ENCODE data around the gene POLR1H.
A peak's percentile ranks its signal among the peaks of the same experiment; 100 is the strongest.
"Not testable (repeated sequence)": the region's sequence is repeated elsewhere in the genome, so short reads cannot be mapped to it uniquely, and the experiment has no call there.

Gene POLR1H

GRCh38 chr6:30061092-30061857 lies at the start of gene POLR1H:
TSS of gene POLR1H (plus strand) at chr6:30061265. CDS start at chr6:30061525, 260 bp downstream.
- Histone ChIP-seq H3K4me3 (ENCODE audit: low read length) (peak within 1 kb of the TSS; percentile 85), H3K27me3 (ENCODE audit: control insufficient read depth, insufficient read depth, low read length) (no peaks in the 10 kb centered on the region), H3K36me3 (ENCODE audit: control insufficient read depth, insufficient read depth, low read length) (no peaks in the 10 kb centered on the region), H3K27ac (ENCODE audit: low read depth, low read length) (peak within 1 kb of the TSS; percentile 84), H3K9ac (ENCODE audit: low read length) (peak within 1 kb of the TSS; percentile 90), H3K4me1 (ENCODE audit: control insufficient read depth, insufficient read depth, low read length) (peaks cover 15% of the 10 kb centered on the region)

GRCh38 chr6:30013291-30013922 lies 47.7 kb upstream of the POLR1H start:
- H3K4me3 ChIP-seq (ENCODE audit: low read length) = no peak overlapping the region
- no peaks in the 10 kb centered on the region for H3K27me3 ChIP-seq (ENCODE audit: control insufficient read depth, insufficient read depth, low read length)
- no peaks in the 10 kb centered on the region for H3K36me3 ChIP-seq (ENCODE audit: control insufficient read depth, insufficient read depth, low read length)
- H3K4me1 ChIP-seq (ENCODE audit: control insufficient read depth, insufficient read depth, low read length) = no peaks in the 10 kb centered on the region
- H3K27ac ChIP-seq (ENCODE audit: low read depth, low read length) = no peak overlapping the region
- H3K9ac ChIP-seq (ENCODE audit: low read length) = no peak overlapping the region

GRCh38 chr6:30019819-30020218 lies 41.2 kb upstream of the POLR1H start:
- H3K4me3 ChIP-seq (ENCODE audit: low read length) = no peak overlapping the region
- no peak overlapping the region for H3K9ac ChIP-seq (ENCODE audit: low read length)
- no peaks in the 10 kb centered on the region for H3K4me1 ChIP-seq (ENCODE audit: control insufficient read depth, insufficient read depth, low read length)
- H3K27ac ChIP-seq (ENCODE audit: low read depth, low read length) = no peak overlapping the region
- H3K27me3 ChIP-seq (ENCODE audit: control insufficient read depth, insufficient read depth, low read length) = no peaks in the 10 kb centered on the region
- no peaks in the 10 kb centered on the region for H3K36me3 ChIP-seq (ENCODE audit: control insufficient read depth, insufficient read depth, low read length)

- Histone ChIP-seq H3K36me3 (ENCODE audit: control insufficient read depth, insufficient read depth, low read length) (no peaks in the 10 kb centered on the region), H3K27ac (ENCODE audit: low read depth, low read length) (no peak overlapping the region), H3K4me1 (ENCODE audit: control insufficient read depth, insufficient read depth, low read length) (no peaks in the 10 kb centered on the region), H3K9ac (ENCODE audit: low read length) (no peak overlapping the region), H3K27me3 (ENCODE audit: control insufficient read depth, insufficient read depth, low read length) (no peaks in the 10 kb centered on the region), H3K4me3 (ENCODE audit: low read length) (no peak overlapping the region)
Observed at GRCh38 chr6:30020626-30021025, 40.4 kb upstream of the POLR1H start.

GRCh38 chr6:30022189-30022588 lies 38.9 kb upstream of the POLR1H start:
- Histone ChIP-seq H3K4me1 (ENCODE audit: control insufficient read depth, insufficient read depth, low read length) (no peaks in the 10 kb centered on the region), H3K27me3 (ENCODE audit: control insufficient read depth, insufficient read depth, low read length) (no peaks in the 10 kb centered on the region), H3K36me3 (ENCODE audit: control insufficient read depth, insufficient read depth, low read length) (no peaks in the 10 kb centered on the region), H3K9ac (ENCODE audit: low read length) (no peak overlapping the region), H3K4me3 (ENCODE audit: low read length) (no peak overlapping the region), H3K27ac (ENCODE audit: low read depth, low read length) (no peak overlapping the region)

GRCh38 chr6:30022712-30023111 lies 38.4 kb upstream of the POLR1H start:
- not testable (repeated sequence) for H3K9ac ChIP-seq (ENCODE audit: low read length); H3K4me3 ChIP-seq (ENCODE audit: low read length); H3K36me3 ChIP-seq (ENCODE audit: control insufficient read depth, insufficient read depth, low read length); H3K27me3 ChIP-seq (ENCODE audit: control insufficient read depth, insufficient read depth, low read length); H3K4me1 ChIP-seq (ENCODE audit: control insufficient read depth, insufficient read depth, low read length); H3K27ac ChIP-seq (ENCODE audit: low read depth, low read length)

- H3K4me1 ChIP-seq (ENCODE audit: control insufficient read depth, insufficient read depth, low read length) = no peaks in the 10 kb centered on the region
- H3K36me3 ChIP-seq (ENCODE audit: control insufficient read depth, insufficient read depth, low read length) = no peaks in the 10 kb centered on the region
- H3K9ac ChIP-seq (ENCODE audit: low read length) = no peak overlapping the region
- no peak overlapping the region for H3K4me3 ChIP-seq (ENCODE audit: low read length)
- no peak overlapping the region for H3K27ac ChIP-seq (ENCODE audit: low read depth, low read length)
- H3K27me3 ChIP-seq (ENCODE audit: control insufficient read depth, insufficient read depth, low read length) = no peaks in the 10 kb centered on the region
Observed at GRCh38 chr6:30025186-30025585, 35.9 kb upstream of the POLR1H start.

- Histone ChIP-seq H3K36me3 (ENCODE audit: control insufficient read depth, insufficient read depth, low read length) (no peaks in the 10 kb centered on the region), H3K27me3 (ENCODE audit: control insufficient read depth, insufficient read depth, low read length) (no peaks in the 10 kb centered on the region), H3K4me1 (ENCODE audit: control insufficient read depth, insufficient read depth, low read length) (no peaks in the 10 kb centered on the region), H3K4me3 (ENCODE audit: low read length) (no peak overlapping the region), H3K9ac (ENCODE audit: low read length) (no peak overlapping the region), H3K27ac (ENCODE audit: low read depth, low read length) (no peak overlapping the region)
Observed at GRCh38 chr6:30029588-30029987, 31.5 kb upstream of the POLR1H start.

- Histone ChIP-seq H3K4me3 (ENCODE audit: low read length) (no peak overlapping the region), H3K4me1 (ENCODE audit: control insufficient read depth, insufficient read depth, low read length) (no peaks in the 10 kb centered on the region), H3K36me3 (ENCODE audit: control insufficient read depth, insufficient read depth, low read length) (no peaks in the 10 kb centered on the region), H3K9ac (ENCODE audit: low read length) (no peak overlapping the region), H3K27ac (ENCODE audit: low read depth, low read length) (no peak overlapping the region), H3K27me3 (ENCODE audit: control insufficient read depth, insufficient read depth, low read length) (no peaks in the 10 kb centered on the region)
Observed at GRCh38 chr6:30031381-30031780, 29.7 kb upstream of the POLR1H start.

GRCh38 chr6:30033440-30033839 lies 27.6 kb upstream of the POLR1H start:
- H3K4me1 ChIP-seq (ENCODE audit: control insufficient read depth, insufficient read depth, low read length); H3K36me3 ChIP-seq (ENCODE audit: control insufficient read depth, insufficient read depth, low read length); H3K27ac ChIP-seq (ENCODE audit: low read depth, low read length); H3K27me3 ChIP-seq (ENCODE audit: control insufficient read depth, insufficient read depth, low read length); H3K4me3 ChIP-seq (ENCODE audit: low read length); H3K9ac ChIP-seq (ENCODE audit: low read length): not testable (repeated sequence)

GRCh38 chr6:30035784-30036183 lies 25.3 kb upstream of the POLR1H start:
- H3K27me3 ChIP-seq (ENCODE audit: control insufficient read depth, insufficient read depth, low read length) = no peaks in the 10 kb centered on the region
- no peak overlapping the region for H3K27ac ChIP-seq (ENCODE audit: low read depth, low read length)
- no peak overlapping the region for H3K9ac ChIP-seq (ENCODE audit: low read length)
- no peaks in the 10 kb centered on the region for H3K4me1 ChIP-seq (ENCODE audit: control insufficient read depth, insufficient read depth, low read length)
- no peaks in the 10 kb centered on the region for H3K36me3 ChIP-seq (ENCODE audit: control insufficient read depth, insufficient read depth, low read length)
- no peak overlapping the region for H3K4me3 ChIP-seq (ENCODE audit: low read length)

- Histone ChIP-seq H3K27me3 (ENCODE audit: control insufficient read depth, insufficient read depth, low read length) (no peaks in the 10 kb centered on the region), H3K4me1 (ENCODE audit: control insufficient read depth, insufficient read depth, low read length) (no peaks in the 10 kb centered on the region), H3K4me3 (ENCODE audit: low read length) (no peak overlapping the region), H3K27ac (ENCODE audit: low read depth, low read length) (no peak overlapping the region), H3K36me3 (ENCODE audit: control insufficient read depth, insufficient read depth, low read length) (no peaks in the 10 kb centered on the region), H3K9ac (ENCODE audit: low read length) (no peak overlapping the region)
Observed at GRCh38 chr6:30037182-30037788, 23.8 kb upstream of the POLR1H start.
